ENCODE results near the gene GTF2F2.

Gene GTF2F2

DNA sequence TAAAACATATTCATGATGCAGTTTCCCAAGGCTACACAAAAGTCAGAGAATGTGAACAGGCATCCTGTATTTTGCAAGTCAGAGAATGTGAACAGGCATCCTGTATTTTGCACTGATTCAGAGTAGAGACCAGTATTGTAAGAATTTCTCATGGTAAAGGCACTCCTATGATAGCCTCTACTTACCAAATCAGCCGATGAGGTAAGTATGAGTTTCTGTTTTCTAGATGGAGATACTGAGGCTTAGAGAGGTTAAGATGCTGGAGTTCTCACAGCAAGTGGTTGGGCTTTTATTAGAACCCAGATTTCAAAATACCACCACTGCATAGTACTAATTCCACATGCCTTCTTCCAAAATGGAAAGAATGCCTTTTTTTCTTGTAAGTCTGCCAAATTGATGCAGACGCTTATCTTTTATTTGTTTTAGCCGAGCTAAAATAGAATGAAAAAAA lies 208.4 kb downstream of the GTF2F2 start:
- no peak for DNase-seq
- intact Hi-C loops (cut with DNase I), result no loop called here

- DNase-seq, result no peak
- intact Hi-C loops (cut with DNase I), result no loop called here
Measured at GRCh38 chr13:45331123-45331619, 210.9 kb downstream of the GTF2F2 start.

GRCh38 chr13:45331692-45332035 lies 211.4 kb downstream of the GTF2F2 start:
- intact Hi-C loops (cut with DNase I), result no loop called here
- DNase-seq, result no peak

GRCh38 chr13:45332036-45332830 lies 211.9 kb downstream of the GTF2F2 start:
- intact Hi-C loops (cut with DNase I), result no loop called here
- peak in 1 of 10 donors; percentile 46 for DNase-seq

- intact Hi-C loops (cut with DNase I), result no loop called here
Measured at GRCh38 chr13:45332831-45333219, 212.5 kb downstream of the GTF2F2 start.

GRCh38 chr13:45333251-45333976 lies 213.1 kb downstream of the GTF2F2 start:
- intact Hi-C loops (cut with DNase I), result no loop called here
- no peak for DNase-seq

More at GRCh38 chr13:45332831-45333219, 212.5 kb downstream of the GTF2F2 start:
- no peak for DNase-seq

Measured in posterior cingulate gyrus (tissue), 11 donors.